HEK293T (cell line): ENCODE results near the gene SLC12A8.

ENCODE experiments used
- LEF1 ChIP-seq: fragments of 450-650 bp; IDR thresholded peaks from 2 replicates; pipeline ENCODE4 v1.6.1; 2017; ENCODE audit warnings: mild to moderate bottlenecking, borderline replicate concordance
- NFRKB ChIP-seq: fragments of 450-650 bp; IDR thresholded peaks from 2 replicates; pipeline ENCODE4 v1.6.1; 2016; ENCODE audit warnings: mild to moderate bottlenecking, moderate library complexity
- PKNOX1 ChIP-seq: fragments of 450-650 bp; IDR thresholded peaks from 2 replicates; pipeline ENCODE4 v1.6.1; 2016
- SP1 ChIP-seq: fragments of 450-650 bp; IDR thresholded peaks from 2 replicates; pipeline ENCODE4 v1.6.1; 2017

GRCh38 chr3:125105116-125105515 lies 107.4 kb downstream of the SLC12A8 start:
- TF ChIP-seq NFRKB (no peak), PKNOX1 (no peak), LEF1 (no peak), SP1 (no peak)
